ENCODE results near the gene TBC1D22A.

DNA sequence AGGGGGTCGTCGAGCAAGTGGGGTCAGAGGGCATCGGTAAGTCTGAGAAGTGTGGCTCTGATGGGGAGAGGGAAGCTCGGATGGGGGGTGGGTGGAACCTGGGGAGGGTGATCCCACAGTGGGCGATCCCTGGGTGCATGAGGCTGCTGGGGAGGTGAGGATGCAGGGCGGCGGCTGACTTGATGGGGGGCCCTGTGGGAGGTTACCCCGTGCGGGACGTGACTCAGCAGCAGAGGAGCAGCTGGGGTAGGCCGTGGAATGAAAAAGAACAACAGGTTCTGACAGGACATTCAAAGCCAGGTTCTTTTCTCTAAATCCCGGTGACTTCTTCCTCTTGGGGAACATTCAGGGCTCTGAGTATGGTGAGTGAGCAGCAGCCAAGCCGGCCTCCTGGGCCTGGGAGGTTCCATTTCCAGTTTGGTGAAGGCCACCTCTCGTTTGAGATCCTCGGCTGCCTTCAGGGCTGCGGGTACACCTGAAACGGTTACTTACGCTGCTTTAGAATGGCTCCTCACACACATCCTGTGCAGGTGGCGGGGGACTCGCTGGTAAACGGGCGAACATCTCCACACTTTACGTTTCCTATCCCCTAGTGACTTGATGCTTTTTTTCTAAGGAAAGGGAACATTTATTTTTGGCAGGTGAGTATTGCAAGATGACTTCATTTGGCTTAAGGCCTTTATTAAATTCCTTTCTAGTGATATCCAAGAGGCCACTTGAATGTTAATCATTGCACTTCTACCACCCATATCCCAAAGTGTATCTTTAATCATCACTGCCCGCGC lies 278.2 kb downstream of the TBC1D22A start:
- TF ChIP-seq REST (IDR thresholded peaks at IDR 0.05; ENCODE audit: low read depth, low read length) (no peak), POLR2AphosphoS5 (IDR thresholded peaks at IDR 0.05; ENCODE audit: low read depth, low read length) (no peak), CTCF (IDR thresholded peaks at IDR 0.05) (no peak), EP300 (IDR thresholded peaks at IDR 0.05; ENCODE audit: borderline replicate concordance in 1 of 2, low read depth in 1 of 2, low read length in 1 of 2) (no peak), JUND (IDR thresholded peaks at IDR 0.05) (no peak), ELF1 (IDR thresholded peaks at IDR 0.05) (no peak), CHD2 (IDR thresholded peaks at IDR 0.05; ENCODE audit: low read length, partially characterized antibody) (no peak), GABPA (IDR thresholded peaks at IDR 0.05; ENCODE audit: low read depth) (no peak), MXI1 (IDR thresholded peaks at IDR 0.05; ENCODE audit: low read depth, low read length) (no peak), RCOR1 (IDR thresholded peaks at IDR 0.05; ENCODE audit: low read length) (no peak), TCF12 (IDR thresholded peaks at IDR 0.05) (no peak), NFIC (IDR thresholded peaks at IDR 0.05; ENCODE audit: borderline replicate concordance) (no peak)
- TF ChIP-seq, protein P1, sequence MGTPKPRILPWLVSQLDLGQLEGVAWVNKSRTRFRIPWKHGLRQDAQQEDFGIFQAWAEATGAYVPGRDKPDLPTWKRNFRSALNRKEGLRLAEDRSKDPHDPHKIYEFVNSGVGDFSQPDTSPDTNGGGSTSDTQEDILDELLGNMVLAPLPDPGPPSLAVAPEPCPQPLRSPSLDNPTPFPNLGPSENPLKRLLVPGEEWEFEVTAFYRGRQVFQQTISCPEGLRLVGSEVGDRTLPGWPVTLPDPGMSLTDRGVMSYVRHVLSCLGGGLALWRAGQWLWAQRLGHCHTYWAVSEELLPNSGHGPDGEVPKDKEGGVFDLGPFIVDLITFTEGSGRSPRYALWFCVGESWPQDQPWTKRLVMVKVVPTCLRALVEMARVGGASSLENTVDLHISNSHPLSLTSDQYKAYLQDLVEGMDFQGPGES (IDR thresholded peaks at IDR 0.05; ENCODE audit: low read depth, low read length), result no peak
- TF ChIP-seq, protein P2, sequence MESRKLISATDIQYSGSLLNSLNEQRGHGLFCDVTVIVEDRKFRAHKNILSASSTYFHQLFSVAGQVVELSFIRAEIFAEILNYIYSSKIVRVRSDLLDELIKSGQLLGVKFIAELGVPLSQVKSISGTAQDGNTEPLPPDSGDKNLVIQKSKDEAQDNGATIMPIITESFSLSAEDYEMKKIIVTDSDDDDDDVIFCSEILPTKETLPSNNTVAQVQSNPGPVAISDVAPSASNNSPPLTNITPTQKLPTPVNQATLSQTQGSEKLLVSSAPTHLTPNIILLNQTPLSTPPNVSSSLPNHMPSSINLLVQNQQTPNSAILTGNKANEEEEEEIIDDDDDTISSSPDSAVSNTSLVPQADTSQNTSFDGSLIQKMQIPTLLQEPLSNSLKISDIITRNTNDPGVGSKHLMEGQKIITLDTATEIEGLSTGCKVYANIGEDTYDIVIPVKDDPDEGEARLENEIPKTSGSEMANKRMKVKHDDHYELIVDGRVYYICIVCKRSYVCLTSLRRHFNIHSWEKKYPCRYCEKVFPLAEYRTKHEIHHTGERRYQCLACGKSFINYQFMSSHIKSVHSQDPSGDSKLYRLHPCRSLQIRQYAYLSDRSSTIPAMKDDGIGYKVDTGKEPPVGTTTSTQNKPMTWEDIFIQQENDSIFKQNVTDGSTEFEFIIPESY (IDR thresholded peaks at IDR 0.05; ENCODE audit: borderline replicate concordance, low read depth), result no peak
